NB4 (cell line): Measurements from ENCODE around the gene TEX9.

ENCODE experiments used
- DNase-seq: peaks from one replicate; pipeline ENCODE4 v3.0.0; 2010; ENCODE audit warnings: low read depth
- H3K4me3 ChIP-seq: one replicate; pipeline ENCODE4 v1.5.1; 2011; ENCODE audit warnings: mild to moderate bottlenecking, low read depth, low read length, moderate library complexity
- MAX ChIP-seq: IDR thresholded peaks from 2 replicates; pipeline ENCODE4 v1.6.1; 2011; ENCODE audit warnings: low read depth, low read length
- MYC ChIP-seq: IDR thresholded peaks from 2 replicates; pipeline ENCODE4 v1.6.1; 2011; ENCODE audit warnings: low read depth, low read length
- POLR2A ChIP-seq: IDR thresholded peaks from 2 replicates; pipeline ENCODE4 v1.6.1; 2011; ENCODE audit warnings: mild to moderate bottlenecking; ENCODE audit not compliant: insufficient read length; ENCODE audit errors: extremely low read depth
- TF ChIP-seq, protein P1 (sequence below): IDR thresholded peaks from one replicate; pipeline ENCODE4 v1.5.1; 2012; ENCODE audit warnings: low read depth, low read length

The TEX9 gene

GRCh38 chr15:56343879-56344278 is 21.3 kb upstream of the TEX9 start:
- no peak for TF ChIP-seq POLR2A
- TF ChIP-seq, protein P1, sequence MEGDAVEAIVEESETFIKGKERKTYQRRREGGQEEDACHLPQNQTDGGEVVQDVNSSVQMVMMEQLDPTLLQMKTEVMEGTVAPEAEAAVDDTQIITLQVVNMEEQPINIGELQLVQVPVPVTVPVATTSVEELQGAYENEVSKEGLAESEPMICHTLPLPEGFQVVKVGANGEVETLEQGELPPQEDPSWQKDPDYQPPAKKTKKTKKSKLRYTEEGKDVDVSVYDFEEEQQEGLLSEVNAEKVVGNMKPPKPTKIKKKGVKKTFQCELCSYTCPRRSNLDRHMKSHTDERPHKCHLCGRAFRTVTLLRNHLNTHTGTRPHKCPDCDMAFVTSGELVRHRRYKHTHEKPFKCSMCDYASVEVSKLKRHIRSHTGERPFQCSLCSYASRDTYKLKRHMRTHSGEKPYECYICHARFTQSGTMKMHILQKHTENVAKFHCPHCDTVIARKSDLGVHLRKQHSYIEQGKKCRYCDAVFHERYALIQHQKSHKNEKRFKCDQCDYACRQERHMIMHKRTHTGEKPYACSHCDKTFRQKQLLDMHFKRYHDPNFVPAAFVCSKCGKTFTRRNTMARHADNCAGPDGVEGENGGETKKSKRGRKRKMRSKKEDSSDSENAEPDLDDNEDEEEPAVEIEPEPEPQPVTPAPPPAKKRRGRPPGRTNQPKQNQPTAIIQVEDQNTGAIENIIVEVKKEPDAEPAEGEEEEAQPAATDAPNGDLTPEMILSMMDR: no peak
- TF ChIP-seq MAX: no peak
- TF ChIP-seq MYC: no peak
- DNase-seq: no peak
- H3K4me3 ChIP-seq: no peak overlapping the region

DNA sequence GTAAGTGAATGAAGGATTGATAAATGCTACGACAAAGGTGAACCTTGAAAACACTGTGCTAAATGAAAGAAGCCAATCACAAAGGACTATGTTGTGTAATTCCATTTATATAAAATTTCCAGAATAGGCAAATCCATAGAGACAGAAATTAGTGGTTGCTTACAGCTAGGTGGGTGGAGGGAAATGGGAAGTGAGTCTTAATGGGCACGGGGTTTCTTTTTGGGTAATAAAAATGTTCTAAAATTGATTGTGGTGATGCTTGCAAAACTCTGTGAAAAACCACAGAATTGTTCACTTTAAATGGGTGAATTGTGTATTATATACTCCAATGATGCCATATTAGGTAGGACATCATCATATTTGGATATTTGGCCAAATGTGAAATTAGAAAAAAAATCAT is 20.9 kb upstream of the TEX9 start:
- TF ChIP-seq, protein P1: no peak
- TF ChIP-seq MAX (no peak), POLR2A (no peak)
- DNase-seq: peak; percentile 40
- H3K4me3 ChIP-seq: no peak overlapping the region

DNA sequence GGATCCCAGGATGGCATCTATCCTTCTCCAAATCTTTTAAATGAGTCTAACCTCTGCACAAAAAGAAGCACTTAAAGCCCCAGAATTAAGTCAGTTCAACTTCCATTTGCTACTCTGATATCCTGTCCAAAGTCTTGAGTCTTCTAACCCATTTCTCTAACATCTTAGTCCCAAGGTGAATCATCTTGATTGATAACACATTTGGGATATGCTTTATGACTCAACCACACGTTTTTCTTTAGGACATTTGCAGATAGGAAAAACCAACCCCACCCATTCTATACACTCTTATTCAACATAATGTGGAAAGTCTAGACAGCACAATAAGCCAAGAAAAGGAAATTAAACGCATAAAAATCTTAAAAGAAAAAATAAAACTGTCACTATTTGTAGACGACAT is 18.8 kb upstream of the TEX9 start:
- DNase-seq: no peak
- no peak overlapping the region for H3K4me3 ChIP-seq
- TF ChIP-seq, protein P1: no peak
- TF ChIP-seq POLR2A: no peak
- no peak for TF ChIP-seq MAX
- no peak for TF ChIP-seq MYC

DNA sequence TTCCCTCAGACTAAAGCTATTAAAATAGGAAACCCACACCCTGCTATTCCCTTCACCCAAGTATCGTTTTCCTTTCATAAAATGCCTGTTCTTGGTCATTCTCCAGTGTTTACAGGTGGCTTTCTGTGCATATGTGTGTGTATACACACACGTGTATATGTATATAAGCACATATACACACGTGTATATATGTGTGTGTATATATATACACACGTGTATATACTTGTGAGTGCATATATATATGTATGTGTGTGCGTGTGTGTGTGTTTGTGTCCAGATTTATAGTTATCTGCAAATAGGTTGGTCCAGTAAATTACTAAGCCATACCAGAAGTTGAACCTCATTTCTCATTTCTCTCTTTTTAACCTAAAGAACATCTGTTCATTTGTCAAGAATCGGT is 15.7 kb upstream of the TEX9 start:
- TF ChIP-seq, protein P1: no peak
- H3K4me3 ChIP-seq: no peak overlapping the region
- no peak for DNase-seq

DNA sequence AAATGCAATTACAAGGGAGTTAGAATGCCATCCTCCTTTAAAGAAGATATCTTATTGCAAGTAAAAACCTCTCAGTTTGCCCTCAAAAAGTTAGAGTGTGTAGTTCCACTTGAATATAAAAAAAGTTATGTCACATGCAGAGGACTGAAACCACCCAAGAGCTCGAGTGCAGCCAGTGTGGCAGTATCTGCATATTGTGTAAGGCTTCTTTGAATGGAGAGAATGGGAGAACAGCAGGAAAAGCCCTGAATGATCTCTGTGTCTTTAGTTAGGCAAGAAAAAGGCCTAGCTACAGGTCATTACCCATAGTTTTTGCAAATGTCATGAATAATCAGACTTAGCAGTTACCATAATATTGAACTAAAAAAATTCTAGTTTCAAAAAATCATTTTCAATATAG is 13.9 kb upstream of the TEX9 start:
- DNase-seq: no peak
- H3K4me3 ChIP-seq: no peak overlapping the region
- no peak for TF ChIP-seq MYC
- no peak for TF ChIP-seq POLR2A
- TF ChIP-seq, protein P1: no peak
- TF ChIP-seq MAX: no peak

DNA sequence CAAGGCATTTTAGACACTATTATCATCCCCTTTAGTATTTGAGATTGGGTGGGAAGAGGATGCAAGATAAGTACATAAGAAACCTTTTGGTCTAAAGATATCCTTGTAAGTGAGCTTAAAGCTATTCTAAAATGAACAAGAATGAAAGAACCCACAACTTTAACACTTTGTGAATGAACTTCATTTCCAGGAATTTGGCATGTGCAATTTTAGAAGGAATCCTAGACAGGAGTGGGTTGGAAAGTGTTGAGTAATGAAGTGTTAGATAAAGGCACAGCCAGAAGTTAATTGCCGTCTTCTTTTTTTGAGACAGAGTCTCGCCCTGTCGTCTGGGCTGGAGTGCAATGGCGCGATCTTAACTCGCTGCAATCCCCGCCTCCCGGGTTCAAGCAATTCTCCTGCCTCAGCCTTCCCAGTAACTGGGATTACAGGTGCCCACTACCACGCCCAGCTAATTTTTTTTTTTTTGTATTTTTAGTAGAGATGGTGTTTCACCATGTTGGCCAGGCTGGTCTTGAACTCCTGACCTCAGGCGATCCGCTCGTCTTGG is 13.2 kb upstream of the TEX9 start:
- no peak for DNase-seq
- no peak for TF ChIP-seq MAX
- TF ChIP-seq, protein P1: no peak
- TF ChIP-seq MYC: no peak
- no peak for TF ChIP-seq POLR2A

More for the DNA sequence above, 13.2 kb upstream of the TEX9 start:
- no peak overlapping the region for H3K4me3 ChIP-seq
